Kidney epithelial cell (primary cell): ENCODE results near the gene EEIG2. TPM values are rescaled to one million over a fixed set of nuclear protein-coding genes. Genes with fewer than 3 reads are reported as not detected.
"Not testable (repeated sequence)": the region's sequence is repeated elsewhere in the genome, so short reads cannot be mapped to it uniquely, and the experiment has no call there.

ENCODE experiments used
- DNase-seq: peaks from one replicate; pipeline ENCODE4 v3.0.0-alpha.2; 2010; ENCODE audit warnings: low read depth
- H3K27me3 ChIP-seq: 2 replicates; pipeline ENCODE4 v1.6.0; 2011; ENCODE audit warnings: low read length; ENCODE audit not compliant: control insufficient read depth, insufficient read depth
- H3K36me3 ChIP-seq: 2 replicates; pipeline ENCODE4 v1.5.1; 2011; ENCODE audit warnings: low read length; ENCODE audit not compliant: control insufficient read depth, insufficient read depth
- H3K4me3 ChIP-seq: 2 replicates; pipeline ENCODE4 v1.5.1; 2011; ENCODE audit warnings: low read depth, mild to moderate bottlenecking, control low read depth, low read length
- total RNA-seq: library from RNA; depleted of rRNA; stranded (reverse); fragments of >200 nt; gene quantifications from 2 replicates; pipeline ENCODE4 v1.2.3, GENCODE V29; 2015
- TF ChIP-seq, protein P1 (sequence below): IDR thresholded peaks from 2 replicates; pipeline ENCODE4 v1.5.1; 2011; ENCODE audit warnings: mild to moderate bottlenecking, moderate library complexity, low read length, control low read depth, inconsistent platforms; ENCODE audit not compliant: insufficient read depth, poor library complexity, severe bottlenecking

EEIG2 gene
- total RNA-seq, 1 donor from 2014 or later, result 5.2 TPM

DNA sequence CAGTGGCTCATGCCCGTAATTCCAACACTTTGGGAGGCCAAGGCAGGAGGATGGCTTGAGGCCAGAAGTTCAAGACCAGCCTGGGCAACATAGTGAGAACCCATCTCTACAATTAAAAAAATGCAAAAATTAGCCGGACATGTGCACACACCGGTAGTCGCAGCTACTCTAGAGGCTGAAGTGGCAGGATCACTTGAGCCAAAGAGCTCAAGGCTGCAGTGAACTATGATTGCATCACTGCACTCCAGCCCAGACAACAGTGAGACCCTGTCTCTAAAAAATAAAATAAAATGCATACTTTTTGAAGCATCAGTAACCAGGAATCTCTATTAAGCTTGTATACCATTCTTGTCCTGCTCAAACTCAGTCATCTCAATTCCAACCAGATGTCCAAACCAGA, 27.2 kb upstream of the EEIG2 start:
- no peak for DNase-seq
- Histone ChIP-seq H3K4me3 (no peak overlapping the region), H3K36me3 (no peaks in the 10 kb centered on the region), H3K27me3 (no peaks in the 10 kb centered on the region)
- TF ChIP-seq, protein P1, sequence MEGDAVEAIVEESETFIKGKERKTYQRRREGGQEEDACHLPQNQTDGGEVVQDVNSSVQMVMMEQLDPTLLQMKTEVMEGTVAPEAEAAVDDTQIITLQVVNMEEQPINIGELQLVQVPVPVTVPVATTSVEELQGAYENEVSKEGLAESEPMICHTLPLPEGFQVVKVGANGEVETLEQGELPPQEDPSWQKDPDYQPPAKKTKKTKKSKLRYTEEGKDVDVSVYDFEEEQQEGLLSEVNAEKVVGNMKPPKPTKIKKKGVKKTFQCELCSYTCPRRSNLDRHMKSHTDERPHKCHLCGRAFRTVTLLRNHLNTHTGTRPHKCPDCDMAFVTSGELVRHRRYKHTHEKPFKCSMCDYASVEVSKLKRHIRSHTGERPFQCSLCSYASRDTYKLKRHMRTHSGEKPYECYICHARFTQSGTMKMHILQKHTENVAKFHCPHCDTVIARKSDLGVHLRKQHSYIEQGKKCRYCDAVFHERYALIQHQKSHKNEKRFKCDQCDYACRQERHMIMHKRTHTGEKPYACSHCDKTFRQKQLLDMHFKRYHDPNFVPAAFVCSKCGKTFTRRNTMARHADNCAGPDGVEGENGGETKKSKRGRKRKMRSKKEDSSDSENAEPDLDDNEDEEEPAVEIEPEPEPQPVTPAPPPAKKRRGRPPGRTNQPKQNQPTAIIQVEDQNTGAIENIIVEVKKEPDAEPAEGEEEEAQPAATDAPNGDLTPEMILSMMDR, result no peak

DNA sequence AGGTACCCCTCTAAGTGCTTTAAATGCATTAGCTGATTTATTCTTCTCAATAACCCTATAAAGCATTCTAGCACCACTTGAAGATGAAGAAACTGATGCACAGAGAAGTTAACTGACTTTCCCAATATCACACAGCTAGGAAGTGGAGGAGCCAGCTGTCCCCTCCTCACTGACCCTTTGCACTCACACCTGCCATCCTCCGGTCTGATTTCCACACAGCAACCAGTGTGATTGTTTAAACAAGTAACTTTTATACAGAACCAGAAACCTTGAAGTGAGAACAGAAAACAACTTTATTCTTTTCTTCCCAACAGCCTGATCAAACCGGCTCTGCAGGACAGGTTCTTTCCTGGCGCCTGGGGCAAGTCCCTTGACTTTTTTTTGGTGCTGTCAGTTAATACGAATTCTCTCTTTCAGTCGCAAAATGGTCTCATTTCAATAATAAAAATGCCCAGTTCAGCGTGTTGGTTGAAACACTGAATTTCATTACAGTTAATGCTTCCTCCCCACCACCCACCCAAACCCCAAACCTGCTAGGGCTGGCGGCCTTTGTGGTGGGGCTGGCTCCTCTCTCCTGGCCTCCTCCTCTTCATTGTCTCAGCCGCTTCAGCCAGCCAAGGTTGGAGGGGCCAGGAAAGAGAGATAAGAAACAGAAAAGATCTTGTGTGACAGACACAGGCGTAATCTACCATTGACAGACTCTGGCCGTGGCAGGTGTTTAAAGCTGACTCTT, 26.4 kb upstream of the EEIG2 start:
- Histone ChIP-seq H3K27me3 (no peaks in the 10 kb centered on the region), H3K36me3 (no peaks in the 10 kb centered on the region), H3K4me3 (no peak overlapping the region)
- no peak for DNase-seq
- TF ChIP-seq, protein P1, result no peak

DNA sequence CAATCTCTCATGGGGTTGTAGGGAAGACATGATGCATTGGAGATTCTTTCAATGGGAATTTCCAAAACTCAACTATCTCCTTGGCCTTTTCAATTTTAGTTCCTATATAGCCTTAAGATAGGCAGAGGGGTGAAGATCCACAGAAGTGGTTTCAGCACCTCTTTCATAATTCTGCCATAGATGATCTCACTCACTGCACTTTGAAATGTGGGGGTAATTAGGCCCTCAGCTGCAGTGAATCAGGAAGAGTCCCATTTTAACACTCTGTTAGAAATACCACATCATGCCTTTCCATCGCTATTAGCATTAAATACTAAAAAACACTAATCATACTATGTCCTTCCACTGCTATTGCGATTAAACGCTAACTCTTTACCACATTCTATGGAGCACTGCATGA, 25.1 kb upstream of the EEIG2 start:
- H3K27me3 ChIP-seq, result no peaks in the 10 kb centered on the region
- TF ChIP-seq, protein P1, result no peak
- H3K36me3 ChIP-seq, result no peaks in the 10 kb centered on the region
- DNase-seq, result no peak
- H3K4me3 ChIP-seq, result no peak overlapping the region

DNA sequence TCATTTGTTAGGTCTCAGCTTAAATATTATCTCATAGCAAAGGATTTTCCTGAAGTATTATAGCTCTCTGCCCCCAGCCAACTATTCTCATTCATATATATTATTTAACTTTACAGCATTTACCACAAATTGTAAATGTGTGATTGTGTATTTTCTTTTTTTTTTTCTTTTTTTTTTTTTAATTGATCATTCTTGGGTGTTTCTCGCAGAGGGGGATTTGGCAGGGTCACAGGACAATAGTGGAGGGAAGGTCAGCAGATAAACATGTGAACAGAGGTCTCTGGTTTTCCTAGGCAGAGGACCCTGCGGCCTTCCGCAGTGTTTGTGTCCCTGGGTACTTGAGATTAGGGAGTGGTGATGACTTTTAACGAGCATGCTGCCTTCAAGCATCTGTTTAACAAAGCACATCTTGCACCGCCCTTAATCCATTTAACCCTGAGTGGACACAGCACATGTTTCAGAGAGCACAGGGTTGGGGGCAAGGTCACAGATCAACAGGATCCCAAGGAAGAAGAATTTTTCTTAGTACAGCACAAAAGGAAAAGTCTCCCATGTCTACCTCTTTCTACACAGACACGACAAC, 24.5 kb upstream of the EEIG2 start:
- H3K36me3 ChIP-seq, H3K4me3 ChIP-seq, DNase-seq, H3K27me3 ChIP-seq: not testable (repeated sequence)

DNA sequence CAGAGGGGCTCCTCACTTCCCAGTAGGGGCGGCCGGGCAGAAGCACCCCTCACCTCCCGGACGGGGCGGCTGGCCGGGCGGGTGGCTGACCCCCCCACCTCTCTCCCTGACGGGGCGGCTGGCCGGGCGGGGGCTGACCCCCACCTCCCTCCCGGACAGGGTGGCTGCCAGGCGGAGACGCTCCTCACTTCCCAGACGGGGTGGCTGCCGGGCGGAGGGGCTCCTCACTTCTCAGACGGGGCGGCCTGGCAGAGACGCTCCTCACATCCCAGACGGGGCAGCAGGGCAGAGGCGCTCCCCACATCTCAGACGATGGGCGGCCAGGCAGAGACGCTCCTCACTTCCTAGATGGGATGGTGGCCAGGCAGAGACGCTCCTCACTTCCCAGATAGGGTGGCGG, 23.9 kb upstream of the EEIG2 start:
- not testable (repeated sequence) for H3K4me3 ChIP-seq, H3K36me3 ChIP-seq, DNase-seq, H3K27me3 ChIP-seq

DNA sequence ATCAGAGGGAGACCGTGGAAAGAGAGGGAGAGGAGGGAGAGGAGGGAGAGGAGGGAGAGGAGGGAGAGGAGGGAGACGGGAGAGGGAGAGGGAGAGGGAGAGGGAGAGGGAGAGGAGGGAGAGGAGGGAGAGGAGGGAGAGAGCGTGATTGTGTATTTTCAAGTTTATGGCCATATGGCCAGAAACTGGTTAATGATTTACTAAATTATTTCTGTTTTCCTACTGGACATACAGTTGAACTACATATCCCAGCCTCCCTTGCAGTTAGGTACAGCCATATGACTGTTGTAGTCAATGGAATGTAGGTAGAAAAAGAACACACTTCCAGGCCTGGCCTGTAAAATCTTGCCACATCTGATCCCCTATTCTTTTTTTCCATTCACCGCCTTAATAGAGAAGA, 23.1 kb upstream of the EEIG2 start:
- not testable (repeated sequence) for DNase-seq, H3K36me3 ChIP-seq, H3K27me3 ChIP-seq, H3K4me3 ChIP-seq

DNA sequence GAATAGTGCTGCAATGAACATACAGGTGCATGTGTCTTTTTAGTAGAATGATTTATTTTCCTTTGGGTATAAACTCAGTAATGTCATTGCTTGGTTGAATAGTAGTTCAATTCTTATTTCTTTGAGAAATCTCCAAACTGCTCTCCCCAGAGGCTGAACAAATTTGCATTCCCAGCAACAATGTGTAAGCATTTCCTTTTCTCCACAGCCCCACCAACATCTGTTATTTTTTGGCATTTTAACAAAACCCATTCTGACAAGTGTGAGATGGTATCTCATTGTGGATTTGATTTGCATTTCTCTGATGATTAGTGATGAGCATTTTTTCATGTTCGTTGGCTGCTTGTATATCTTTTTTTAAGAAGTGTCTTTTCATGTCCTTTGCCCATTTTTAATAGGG, 21.9 kb upstream of the EEIG2 start:
- TF ChIP-seq, protein P1, result no peak
- no peak for DNase-seq
- Histone ChIP-seq H3K27me3 (no peaks in the 10 kb centered on the region), H3K4me3 (no peak overlapping the region), H3K36me3 (no peaks in the 10 kb centered on the region)
